Activated CD4-positive, alpha-beta T cell treated with anti-CD3 and anti-CD28 coated beads for 1 hour (primary cell): ENCODE measurements around the gene PNLIP.

ENCODE experiments used
- DNase-seq: peaks from one replicate; pipeline ENCODE4 v3.0.0-alpha.2; 2020

PNLIP gene

GRCh38 chr10:116545756-116546155 is at the start of gene PNLIP:
Gene PNLIP, plus strand, starts transcription at chr10:116545931. Its CDS starts 162 bp downstream, at chr10:116546093.
- no peak for DNase-seq

- DNase-seq: no peak
Measured at GRCh38 chr10:116504786-116505185, 40.9 kb upstream of the PNLIP start.

- no peak for DNase-seq
Measured at GRCh38 chr10:116510565-116510964, 35.2 kb upstream of the PNLIP start.

GRCh38 chr10:116511365-116511764 is 34.4 kb upstream of the PNLIP start:
- no peak for DNase-seq

GRCh38 chr10:116521424-116522290 is 24.1 kb upstream of the PNLIP start:
- no peak for DNase-seq

- DNase-seq: no peak
Measured at GRCh38 chr10:116522803-116523381, 22.8 kb upstream of the PNLIP start.

- no peak for DNase-seq
Measured at GRCh38 chr10:116524736-116525135, 21.0 kb upstream of the PNLIP start.

- DNase-seq: no peak
Measured at GRCh38 chr10:116526219-116526618, 19.5 kb upstream of the PNLIP start.

GRCh38 chr10:116536810-116537209 is 8.9 kb upstream of the PNLIP start:
- no peak for DNase-seq

- no peak for DNase-seq
Measured at GRCh38 chr10:116538456-116538855, 7.3 kb upstream of the PNLIP start.

GRCh38 chr10:116538992-116539391 is 6.7 kb upstream of the PNLIP start:
- DNase-seq: no peak

- no peak for DNase-seq
Measured at GRCh38 chr10:116540814-116541213, 4.9 kb upstream of the PNLIP start.

- DNase-seq: no peak
Measured at GRCh38 chr10:116542007-116542677, 3.6 kb upstream of the PNLIP start.

GRCh38 chr10:116545122-116545521 is 609 bp upstream of the PNLIP start:
- no peak for DNase-seq

GRCh38 chr10:116548301-116548700 is 2.6 kb downstream of the PNLIP start:
- DNase-seq: no peak

- no peak for DNase-seq
Measured at GRCh38 chr10:116553378-116553980, 7.7 kb downstream of the PNLIP start.

GRCh38 chr10:116554628-116555027 is 8.9 kb downstream of the PNLIP start:
- DNase-seq: no peak

GRCh38 chr10:116555880-116556279 is 10.1 kb downstream of the PNLIP start:
- DNase-seq: no peak

- DNase-seq: no peak
Measured at GRCh38 chr10:116557305-116557880, 11.7 kb downstream of the PNLIP start.

GRCh38 chr10:116565534-116565933 is 19.8 kb downstream of the PNLIP start:
- no peak for DNase-seq

GRCh38 chr10:116566932-116567331 is 21.2 kb downstream of the PNLIP start:
- no peak for DNase-seq

- DNase-seq: no peak
Measured at GRCh38 chr10:116567335-116567734, 21.6 kb downstream of the PNLIP start.

GRCh38 chr10:116574797-116575196 is 29.1 kb downstream of the PNLIP start:
- DNase-seq: no peak
